SW480 (cell line): Measurements from ENCODE around the gene ABL1.

Source experiments
- DNase-seq: peaks from one replicate; pipeline ENCODE4 v3.0.0-alpha.2; 2016; ENCODE audit warnings: low spot score

ABL1 gene

GRCh38 chr9:130872508-130872907, 37.5 kb downstream of the ABL1 start:
- no peak for DNase-seq

- no peak for DNase-seq
Observed at GRCh38 chr9:130872912-130873503, 38.0 kb downstream of the ABL1 start.

- no peak for DNase-seq
Observed at GRCh38 chr9:130873966-130874365, 38.9 kb downstream of the ABL1 start.

- DNase-seq = no peak
Observed at GRCh38 chr9:130874783-130875182, 39.7 kb downstream of the ABL1 start.

- no peak for DNase-seq
Observed at GRCh38 chr9:130877300-130877699, 42.2 kb downstream of the ABL1 start.

GRCh38 chr9:130878295-130878694, 43.2 kb downstream of the ABL1 start:
- DNase-seq = no peak

GRCh38 chr9:130879863-130880411, 44.9 kb downstream of the ABL1 start:
- no peak for DNase-seq

- no peak for DNase-seq
Observed at GRCh38 chr9:130880599-130881220, 45.7 kb downstream of the ABL1 start.

GRCh38 chr9:130881516-130881915, 46.5 kb downstream of the ABL1 start:
- no peak for DNase-seq

GRCh38 chr9:130882696-130883225, 47.7 kb downstream of the ABL1 start:
- no peak for DNase-seq

GRCh38 chr9:130883479-130883878, 48.4 kb downstream of the ABL1 start:
- no peak for DNase-seq

- no peak for DNase-seq
Observed at GRCh38 chr9:130884111-130884531, 49.1 kb downstream of the ABL1 start.

- no peak for DNase-seq
Observed at GRCh38 chr9:130884542-130885483, 49.8 kb downstream of the ABL1 start.

- no peak for DNase-seq
Observed at GRCh38 chr9:130885484-130886375, 50.7 kb downstream of the ABL1 start.

- no peak for DNase-seq
Observed at GRCh38 chr9:130886981-130887380, 51.9 kb downstream of the ABL1 start.

- DNase-seq = no peak
Observed at GRCh38 chr9:130887494-130888144, 52.6 kb downstream of the ABL1 start.

GRCh38 chr9:130888146-130888885, 53.3 kb downstream of the ABL1 start:
- no peak for DNase-seq

GRCh38 chr9:130890124-130890523, 55.1 kb downstream of the ABL1 start:
- no peak for DNase-seq

- DNase-seq = no peak
Observed at GRCh38 chr9:130890870-130891687, 56.0 kb downstream of the ABL1 start.
